D341Med (cell line): Measurements from ENCODE around the gene LHFPL3.

Experiments
- DNase-seq: peaks from one replicate; pipeline ENCODE4 v3.0.0; 2012; ENCODE audit warnings: low spot score

LHFPL3 gene

GRCh38 chr7:104371216-104371979 is 43.0 kb downstream of the LHFPL3 start:
- DNase-seq = no peak

DNA sequence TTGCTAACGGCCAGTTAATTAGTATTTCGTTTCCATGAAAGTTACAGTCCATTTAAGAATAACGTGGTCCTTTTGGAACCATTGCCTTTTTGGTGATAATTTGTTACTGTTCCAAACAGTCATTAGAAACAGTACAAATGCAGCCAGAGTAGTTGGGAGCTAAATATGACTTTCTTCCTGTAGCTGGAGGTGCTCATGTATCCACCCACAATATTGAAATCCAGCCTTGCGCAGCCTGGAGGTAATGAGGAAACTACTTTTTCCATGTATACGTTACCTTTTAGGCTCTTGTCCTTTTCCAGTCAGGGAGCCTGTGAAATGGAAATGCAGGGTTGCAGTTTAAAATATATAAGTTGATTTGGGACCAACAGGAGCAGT is 43.6 kb downstream of the LHFPL3 start:
- no peak for DNase-seq

GRCh38 chr7:104382616-104383015 is 54.2 kb downstream of the LHFPL3 start:
- no peak for DNase-seq

DNA sequence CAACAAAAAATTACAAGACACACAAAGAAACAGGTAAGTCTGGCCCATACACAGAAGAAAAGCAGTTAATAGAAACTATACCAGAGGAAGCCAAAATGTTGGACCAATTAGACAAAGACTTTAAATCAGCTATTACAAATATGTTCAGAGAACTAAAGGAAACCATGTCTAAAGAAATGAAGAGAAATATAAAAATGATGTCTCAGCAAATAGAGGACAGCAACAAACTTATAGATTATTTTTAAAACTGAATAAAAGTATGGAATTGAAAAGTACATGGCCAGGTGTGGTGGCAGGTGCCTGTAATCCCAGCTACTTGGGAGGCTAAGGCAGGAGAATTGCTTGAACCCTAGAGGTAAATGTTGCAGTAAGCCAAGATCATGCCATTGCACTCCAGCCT is 58.5 kb downstream of the LHFPL3 start:
- no peak for DNase-seq

DNA sequence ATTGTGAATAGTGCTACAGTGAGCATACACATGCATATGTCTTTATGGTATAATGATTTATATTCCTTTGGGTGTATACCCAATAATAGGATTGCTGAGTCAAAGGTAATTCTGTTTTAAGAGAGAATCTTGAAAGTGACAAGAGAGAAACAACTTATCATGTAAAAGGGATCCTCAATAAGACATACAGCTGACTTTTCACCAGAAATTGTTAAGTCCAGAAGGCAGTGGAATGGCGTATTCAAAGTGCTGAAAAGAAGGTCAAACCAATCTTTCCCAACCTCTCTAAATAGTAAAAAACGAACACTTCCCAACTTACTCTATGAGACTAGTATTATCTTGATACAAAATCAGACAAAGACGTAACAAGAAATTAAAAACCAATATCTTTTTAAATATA is 59.8 kb downstream of the LHFPL3 start:
- no peak for DNase-seq

DNA sequence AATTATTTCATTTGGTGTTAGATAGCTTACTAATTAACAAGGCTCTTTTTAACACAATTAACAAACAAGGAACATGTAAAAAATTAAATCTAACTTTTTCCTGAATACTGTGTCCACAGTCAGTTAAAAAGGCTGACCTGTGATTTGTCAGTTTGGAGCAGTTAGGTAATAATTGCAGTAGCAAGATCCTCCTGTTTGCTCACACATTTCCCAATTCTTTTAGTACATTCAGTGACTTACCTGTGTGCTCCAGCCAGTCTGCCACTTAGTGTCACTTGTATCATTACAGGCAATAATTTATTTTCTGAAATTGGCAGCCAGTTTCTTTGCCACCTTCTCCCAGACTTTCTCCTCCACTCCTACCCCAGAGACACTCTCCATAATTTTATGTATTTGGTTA is 66.8 kb downstream of the LHFPL3 start:
- DNase-seq = no peak

DNA sequence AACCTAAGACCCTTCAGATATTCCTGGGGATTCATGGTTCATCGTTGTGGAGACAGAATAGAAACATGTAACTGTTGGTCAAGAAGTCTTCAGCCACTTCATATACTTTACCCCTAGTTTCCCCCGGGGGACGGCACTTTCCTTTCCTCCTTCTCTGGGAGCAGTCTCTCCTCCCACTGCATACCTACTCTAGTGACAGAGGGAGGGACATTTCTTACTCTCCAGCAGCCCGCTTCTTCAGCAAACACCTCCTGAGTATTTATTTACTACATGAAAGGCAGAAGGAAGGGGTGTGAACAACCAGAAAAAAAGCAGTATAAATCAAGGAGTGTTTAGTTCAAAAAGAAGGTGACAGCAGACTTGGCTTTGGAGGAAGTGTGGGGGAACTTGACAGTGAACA is 69.0 kb downstream of the LHFPL3 start:
- DNase-seq = no peak

GRCh38 chr7:104408371-104408770 is 80.0 kb downstream of the LHFPL3 start:
- DNase-seq = no peak

DNA sequence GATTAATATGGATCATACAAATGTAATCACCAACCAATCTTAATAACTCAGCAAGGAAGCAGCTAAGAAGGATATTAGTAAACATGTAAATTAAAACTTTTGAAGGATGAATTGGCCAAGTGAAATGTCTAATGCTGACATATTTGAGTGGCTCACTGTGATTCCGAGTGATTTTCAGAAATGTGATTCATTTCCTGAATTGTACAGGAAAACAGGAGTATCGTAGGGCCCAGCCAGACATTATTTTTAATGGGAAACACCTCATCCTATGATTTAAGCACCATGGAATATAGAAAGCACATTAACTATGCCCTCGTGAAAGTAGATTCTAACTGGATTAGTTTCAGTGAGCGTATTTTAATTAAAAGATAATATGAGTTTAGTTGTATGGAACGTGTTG is 82.3 kb downstream of the LHFPL3 start:
- DNase-seq = no peak

DNA sequence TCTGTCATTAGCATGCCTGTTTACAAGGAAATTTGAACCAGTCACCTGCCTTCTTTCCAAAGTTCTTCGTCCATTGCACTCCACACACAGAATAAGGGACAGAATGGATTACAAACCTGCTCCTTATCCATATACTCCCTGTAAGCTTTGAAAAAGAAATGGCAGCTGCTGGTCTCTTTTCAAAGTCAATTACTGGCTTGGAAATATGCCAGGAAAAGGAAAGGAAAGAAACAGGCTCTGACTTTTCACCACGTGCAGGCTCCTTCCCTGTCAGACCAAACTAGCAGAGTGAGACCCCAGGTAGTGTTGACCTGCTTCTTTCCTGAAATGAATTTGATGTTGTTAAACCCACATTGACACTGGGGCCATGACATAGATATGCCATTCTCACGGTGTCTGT is 84.5 kb downstream of the LHFPL3 start:
- DNase-seq = no peak

DNA sequence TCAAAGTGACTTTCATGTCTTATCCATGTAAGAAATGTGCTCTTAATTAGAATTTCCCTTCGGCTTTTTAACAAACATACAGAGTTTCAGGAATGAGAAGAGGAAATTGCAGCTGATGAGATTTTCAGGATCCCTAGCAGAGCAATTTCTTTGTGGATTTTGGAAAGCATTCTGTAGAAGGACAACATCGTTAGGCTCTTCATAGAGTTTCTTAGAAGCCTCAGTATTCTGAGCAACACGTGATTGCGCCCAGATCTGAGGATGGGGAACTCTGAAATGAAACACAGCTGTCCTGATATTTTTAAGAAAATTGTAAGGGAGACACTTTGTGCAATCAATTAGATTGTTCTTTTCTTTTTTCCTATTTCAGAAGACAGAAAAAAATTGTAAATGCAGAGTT is 85.8 kb downstream of the LHFPL3 start:
- no peak for DNase-seq

DNA sequence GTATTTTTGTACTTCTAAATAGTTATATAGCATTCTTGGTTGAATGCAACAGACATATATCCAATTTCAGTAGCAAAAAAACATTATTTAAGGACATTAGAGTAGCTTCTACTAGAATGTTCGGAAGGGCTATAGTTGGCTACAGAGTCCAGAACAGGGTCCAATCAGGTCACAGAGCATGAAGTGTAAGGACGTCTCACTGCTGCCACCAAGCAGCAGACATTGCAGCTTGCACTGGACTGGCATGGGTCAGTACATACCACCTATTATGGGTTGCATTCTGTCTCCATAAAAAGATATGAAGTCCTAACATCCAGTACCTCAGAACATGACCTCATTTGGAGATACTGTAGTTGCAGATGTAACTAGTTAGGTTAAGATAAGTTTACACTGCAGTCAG is 87.3 kb downstream of the LHFPL3 start:
- no peak for DNase-seq

DNA sequence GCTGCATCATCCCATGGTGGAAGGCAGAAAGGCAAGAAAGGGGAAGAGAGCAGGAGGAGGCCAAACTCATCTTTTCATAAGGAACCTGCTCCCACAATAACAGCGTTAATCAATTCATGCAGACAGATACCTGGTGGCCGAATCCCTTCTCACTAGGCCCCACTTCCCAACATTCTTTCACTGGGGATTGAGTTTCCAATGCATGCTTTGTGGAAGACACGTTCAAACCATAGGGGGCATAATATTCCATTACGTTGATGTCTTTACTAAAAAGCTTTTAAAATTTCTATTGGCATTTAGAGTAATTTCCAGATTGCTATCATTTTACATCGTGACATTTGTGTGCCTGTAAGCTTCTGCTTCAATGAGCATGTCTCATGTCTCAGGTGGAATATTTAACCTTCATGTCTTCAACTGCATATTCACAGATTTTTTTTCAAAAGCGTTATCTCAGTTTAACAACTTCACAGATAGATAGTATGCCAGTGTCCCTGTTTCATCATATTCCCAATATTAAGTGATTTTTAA is 88.5 kb downstream of the LHFPL3 start:
- DNase-seq = no peak

- no peak for DNase-seq
Observed at GRCh38 chr7:104431930-104432329, 103.5 kb downstream of the LHFPL3 start.

DNA sequence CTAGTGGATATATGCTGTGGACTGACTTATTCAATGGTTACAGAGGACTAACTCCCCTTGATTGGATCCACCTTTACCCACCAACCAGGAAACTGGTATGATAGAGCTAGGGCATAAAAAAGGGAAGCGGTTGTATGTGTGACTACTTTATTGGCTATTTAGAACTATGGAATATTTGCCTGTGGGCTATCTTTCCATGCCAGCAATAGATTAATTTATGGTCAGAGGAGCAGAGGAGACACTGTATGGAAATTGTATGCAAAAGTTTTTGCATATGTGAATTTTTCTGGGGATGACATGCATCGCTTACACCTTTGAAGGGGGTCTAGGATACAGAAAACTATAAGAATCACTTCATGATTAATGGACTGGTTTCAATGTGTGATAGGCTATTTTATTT is 105.7 kb downstream of the LHFPL3 start:
- no peak for DNase-seq

- DNase-seq = no peak
Observed at GRCh38 chr7:104442481-104442880, 114.1 kb downstream of the LHFPL3 start.

DNA sequence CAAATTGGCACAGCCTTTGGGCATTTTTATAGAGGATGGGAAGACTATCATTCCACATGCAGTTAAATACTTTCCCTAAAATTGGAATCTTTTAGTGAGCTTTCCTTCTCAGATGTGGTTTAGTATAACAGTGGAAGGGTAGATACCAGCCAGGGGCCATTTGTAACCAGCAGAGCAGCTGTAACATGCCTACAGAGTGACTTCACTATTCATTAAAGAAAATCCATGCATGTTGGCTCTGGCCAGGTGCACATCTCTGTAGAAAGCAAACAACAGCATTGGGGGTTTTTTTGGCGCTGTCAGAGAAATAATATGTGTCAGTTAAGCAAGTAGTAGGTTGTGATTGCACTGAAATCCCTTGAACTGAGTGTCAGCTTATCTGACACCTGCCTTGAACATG is 115.6 kb downstream of the LHFPL3 start:
- no peak for DNase-seq

- no peak for DNase-seq
Observed at GRCh38 chr7:104445393-104445792, 117.0 kb downstream of the LHFPL3 start.

DNA sequence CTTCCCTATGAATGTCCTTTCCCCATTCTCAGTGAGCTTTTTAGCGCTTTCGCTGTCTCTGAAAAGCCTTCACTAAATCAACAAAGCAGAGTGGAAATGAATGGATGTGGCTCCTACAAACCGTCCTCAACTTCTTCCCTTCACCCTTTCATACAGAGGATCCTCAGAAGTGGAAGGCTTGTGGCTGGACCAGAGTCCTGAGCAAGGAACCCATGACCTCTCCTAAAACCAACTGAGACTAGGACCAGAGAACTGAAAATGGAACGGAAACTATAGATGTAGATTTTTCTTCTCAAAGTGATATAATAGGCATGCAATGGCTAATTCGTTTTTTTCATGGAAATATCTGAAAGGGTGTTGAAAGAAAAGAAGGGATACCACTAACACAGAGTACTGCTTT is 122.5 kb downstream of the LHFPL3 start:
- DNase-seq = no peak

DNA sequence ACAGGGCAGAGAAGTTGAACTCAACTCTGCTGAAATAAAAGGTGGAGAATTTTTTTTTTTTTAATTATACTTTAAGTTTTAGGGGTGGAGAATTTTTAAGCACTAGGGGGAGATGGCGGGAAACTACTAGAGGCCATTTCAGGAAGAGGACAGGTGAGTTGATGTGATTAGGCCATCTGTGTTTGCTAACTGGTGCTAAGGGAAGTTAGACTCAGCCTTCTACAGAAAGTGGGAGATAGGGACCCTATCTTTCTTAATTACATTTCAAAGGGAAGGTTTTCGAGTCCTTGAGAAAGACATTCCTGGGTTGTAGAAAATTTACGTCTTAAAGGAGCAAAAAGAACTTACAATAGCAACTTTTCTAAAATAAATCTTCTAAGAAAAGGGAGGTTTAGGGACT is 124.8 kb downstream of the LHFPL3 start:
- DNase-seq = no peak

- no peak for DNase-seq
Observed at GRCh38 chr7:104458875-104459274, 130.5 kb downstream of the LHFPL3 start.

DNA sequence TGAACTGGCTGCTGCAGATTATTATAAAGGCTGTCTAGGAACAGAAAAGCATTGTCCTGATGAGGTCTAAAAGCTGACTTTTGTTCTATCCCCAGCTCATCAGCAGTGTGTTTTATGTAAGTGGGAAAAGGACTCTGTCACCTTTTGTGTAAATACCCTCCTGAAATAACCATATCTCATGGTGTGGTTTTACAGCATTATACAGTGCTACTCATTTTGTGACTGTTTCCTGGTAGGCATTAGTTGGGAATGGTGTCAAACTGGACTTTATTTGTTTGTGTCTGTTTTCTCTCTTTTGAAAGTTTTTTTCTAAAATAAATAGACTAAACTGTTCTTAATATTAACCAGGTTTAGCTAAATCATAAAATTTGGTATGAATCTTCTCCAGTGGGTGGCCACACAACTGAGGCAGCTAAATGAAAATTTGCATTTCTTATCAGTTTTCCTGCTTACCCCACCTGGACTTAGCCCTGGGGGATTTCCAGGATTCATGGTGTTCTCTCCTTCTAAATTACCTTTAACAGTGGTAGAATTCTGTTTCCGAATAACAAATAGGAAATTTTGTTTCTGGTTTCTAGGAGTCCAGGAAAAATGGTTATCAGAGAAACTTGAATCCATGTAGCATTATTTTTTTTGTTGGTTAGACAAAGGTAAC is 140.9 kb downstream of the LHFPL3 start:
- no peak for DNase-seq

GRCh38 chr7:104480529-104480928 is 152.1 kb downstream of the LHFPL3 start:
- DNase-seq = no peak
